K562 (cell line): ENCODE measurements around the gene TARS3. TPM values are rescaled to one million over a fixed set of nuclear protein-coding genes. Genes with fewer than 3 reads are reported as not detected.

ENCODE experiments used
- ATAC-seq: fragments of 200-7000 bp; cut with Tn5 transposase; 3 replicates; pipeline ENCODE4 v1.9.1; 2020; ENCODE audit warnings: moderate library complexity
- BruUV-seq: library from RNA; stranded (reverse); fragments of 400-500 nt; replicated peaks from 2 replicates; lab custom pipeline; 2021; lab: Mats Ljungman, UMichigan
- CTCF ChIA-PET: fragments of 300-600 bp; formaldehyde crosslinking; extraction: SDS; loops from one replicate; lab custom pipeline; 2021; ENCODE audit warnings: low intra/inter-chr PET ratio; lab: Yijun Ruan, JAX
- POLR2A ChIA-PET: fragments of 300-600, 350-650 bp; sonication (Branson Sonifier 250); formaldehyde crosslinking; extraction: SDS; loops from one replicate; lab custom pipeline; 2021; ENCODE audit warnings: antibody characterized with exemption, inconsistent platforms; lab: Yijun Ruan, JAX
- DNase-seq, 4 experiments: peaks; one replicate each; pipeline versions ENCODE4 v3.0.0 to v3.0.0-alpha.2; 2011 to 2018; ENCODE audit warnings: low spot score in 3 of 4, mixed read lengths in 3 of 4; ENCODE audit errors: extremely low read depth in 1 of 4
- FAIRE-seq: peaks from 2 replicates; lab custom pipeline; 2011; peaks lifted over from hg19 to GRCh38; lab: Jason Lieb, UNC
- H2AFZ ChIP-seq: 2 replicates; pipeline ENCODE4 v1.6.0; 2011; ENCODE audit warnings: low read depth, low read length, control low read depth, inconsistent platforms
- H3K27ac ChIP-seq: fragments of 200-600 bp; 3 replicates; pipeline ENCODE4 v1.8.0; 2011; ENCODE audit warnings: low read depth, mild to moderate bottlenecking, control low read depth, inconsistent platforms, low read length, moderate library complexity, mixed read lengths; ENCODE audit errors: extremely low read depth
- H3K27me3 ChIP-seq, 2 experiments: fragments of 300-600 bp in 1 of 2; 2 replicates in 1 of 2; 3 replicates in 1 of 2; pipeline versions ENCODE4 v1.6.0 to v1.8.0; 2011; ENCODE audit warnings: inconsistent platforms in 2 of 2, low read length in 2 of 2, mild to moderate bottlenecking in 1 of 2, mixed read lengths in 1 of 2, moderate library complexity in 1 of 2; ENCODE audit not compliant: control insufficient read depth in 2 of 2, insufficient read depth in 2 of 2
- H3K36me3 ChIP-seq: fragments of 300-600 bp; 3 replicates; pipeline ENCODE4 v1.8.0; 2011; ENCODE audit warnings: mild to moderate bottlenecking, low read length, inconsistent platforms; ENCODE audit not compliant: control insufficient read depth, insufficient read depth
- H3K4me1 ChIP-seq, 2 experiments: fragments of 200-600 bp in 1 of 2; replicated peaks in 1 of 2; 2 replicates in 1 of 2; 3 replicates in 1 of 2; pipeline versions ENCODE4 v1.5.1 to v1.8.0; 2011; ENCODE audit warnings: inconsistent platforms in 2 of 2, low read length in 2 of 2, mild to moderate bottlenecking in 1 of 2, mixed read lengths in 1 of 2, moderate library complexity in 1 of 2; ENCODE audit not compliant: control insufficient read depth in 2 of 2, insufficient read depth in 2 of 2
- H3K4me2 ChIP-seq: 2 replicates; pipeline ENCODE4 v1.6.1; 2011; ENCODE audit warnings: low read length, control low read depth, inconsistent platforms, mixed read lengths; ENCODE audit not compliant: insufficient read depth
- H3K4me3 ChIP-seq: fragments of 200-600 bp; sonication (generic), shearing (Covaris generic); 2 replicates; pipeline ENCODE4 v1.5.1; 2016; ENCODE audit warnings: control low read depth, inconsistent platforms
- H3K79me2 ChIP-seq: fragments of 200-600 bp; 3 replicates; pipeline ENCODE4 v1.8.0; 2011; ENCODE audit warnings: low read length, inconsistent platforms; ENCODE audit not compliant: control insufficient read depth, insufficient read depth
- H3K9ac ChIP-seq, 2 experiments: 2 replicates each; pipeline versions ENCODE4 v1.6.0 to v1.6.1; 2011; ENCODE audit warnings: low read depth in 2 of 2, low read length in 2 of 2, control low read depth in 1 of 2, inconsistent platforms in 1 of 2, mild to moderate bottlenecking in 1 of 2, mixed read lengths in 1 of 2; ENCODE audit not compliant: insufficient read depth in 1 of 2
- H3K9me1 ChIP-seq: one replicate; pipeline ENCODE4 v1.6.0; 2011; ENCODE audit warnings: inconsistent platforms, mild to moderate bottlenecking, low read length, moderate library complexity; ENCODE audit not compliant: control insufficient read depth, insufficient read depth
- H3K9me3 ChIP-seq: replicated peaks from 2 replicates; pipeline ENCODE4 v1.5.1; 2011; ENCODE audit warnings: low read depth, low read length, inconsistent platforms; ENCODE audit not compliant: control insufficient read depth, insufficient read depth
- H4K20me1 ChIP-seq: replicated peaks from 2 replicates; pipeline ENCODE4 v1.6.1; 2011; ENCODE audit warnings: low read length, inconsistent platforms, mixed read lengths; ENCODE audit not compliant: control insufficient read depth, insufficient read depth
- PHB2 ChIP-seq: fragments of 450-650 bp; IDR thresholded peaks from 2 replicates; pipeline ENCODE4 v1.6.1; 2017; ENCODE audit warnings: low read depth
- ZNF609 ChIP-seq: sonication (generic); formaldehyde crosslinking; IDR thresholded peaks from 2 replicates; pipeline ENCODE4 v1.8.1; 2023; ENCODE audit warnings: missing genetic modification reagents, mild to moderate bottlenecking, borderline replicate concordance
- WGBS: fragments of 100-300 bp; shearing (Covaris generic); methylation state at CpG from one replicate; pipeline ENCODE4 v1.1.6; 2016; ENCODE audit warnings: low coverage, mixed read lengths; ENCODE audit not compliant: insufficient coverage; ENCODE audit errors: missing lambda C conversion rate; 5-methylcytosine and 5-hydroxymethylcytosine counted together
- in situ Hi-C: fragments of 300-500 bp; cut with MboI; formaldehyde crosslinking; loops from 4 replicates; pipeline ENCODE4 v1.15.0; 2018; ENCODE audit warnings: inconsistent platforms, mixed read lengths
- intact Hi-C: fragments of 100-400 bp; cut with micrococcal nuclease; formaldehyde crosslinking; loops from 2 replicates; pipeline ENCODE4 v1.14.2; 2022
- polyA plus RNA-seq, 8 experiments: library from polyadenylated mRNA; depleted of rRNA in 4 of 8; stranded (reverse) in 5 of 8; unstranded in 3 of 8; fragments of >200 nt; fragmentation: Nextera tagmentation in 2 of 8; fragmentation: Illumina TruSeq in 1 of 8; extraction: Ambion mirVana in 2 of 8; extraction: Trizol in 1 of 8; gene quantifications; 2 replicates each; pipeline versions ENCODE4 v1.2.1 to v1.2.3, GENCODE V29; 2011 to 2014; ENCODE audit warnings: inconsistent platforms in 1 of 8, missing spikeins in 1 of 8
- total RNA-seq, 7 experiments: library from RNA; depleted of rRNA in 6 of 7; stranded (reverse); fragments of >200 nt in 6 of 7; fragmentation: Illumina TruSeq in 2 of 7; extraction: Trizol in 2 of 7; gene quantifications; 2 replicates each; pipeline versions ENCODE4 v1.2.1 to v1.2.3, GENCODE V29; 2011 to 2021; ENCODE audit warnings: low replicate concordance in 1 of 7
- TF ChIP-seq, protein P1 (sequence below): fragments of 450-650 bp; IDR thresholded peaks from 2 replicates; pipeline ENCODE4 v1.6.1; 2016; ENCODE audit warnings: low read depth
- TF ChIP-seq, protein P2 (sequence below): IDR thresholded peaks from 2 replicates; pipeline ENCODE4 v1.6.1; 2012; ENCODE audit warnings: low read depth, low read length, improper control_type of control experiment, borderline replicate concordance

Gene TARS3
- total and polyA plus RNA-seq, 9 of the 15 experiments (the other 6 are each of a cell fraction or from before 2014, with no cell fraction given), result 2.1 to 14.7 (median 9.8) TPM

GRCh38 chr15:101773496-101774100, 49.3 kb upstream of the TARS3 start (continued):
- TF ChIP-seq ZNF609 (CRISPR knock-in tag) (no peak), PHB2 (no peak)

DNA sequence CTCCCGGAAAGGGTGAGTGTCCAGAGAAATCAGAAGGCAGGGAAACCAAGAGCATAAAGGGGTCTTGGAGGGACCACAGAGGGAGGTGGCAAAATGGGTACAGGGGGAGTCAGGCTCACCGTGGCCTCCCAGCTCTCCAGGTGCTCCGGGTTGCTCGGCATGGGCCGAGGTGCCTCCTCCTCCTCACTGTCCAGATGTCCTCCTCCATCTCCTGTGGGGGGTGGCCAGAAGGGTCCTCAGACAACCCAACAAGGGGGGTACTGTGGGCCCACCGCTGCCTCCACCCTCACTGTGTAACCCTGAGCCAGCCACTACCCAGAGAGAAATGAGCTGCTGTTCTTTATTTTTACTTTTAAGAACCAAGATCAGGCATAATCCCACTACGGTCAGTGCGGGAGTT, 48.6 kb upstream of the TARS3 start:
- no peak for FAIRE-seq
- Histone ChIP-seq H3K4me3 (no peak overlapping the region), H3K36me3 (no peaks in the 10 kb centered on the region), H3K9ac (no peak overlapping the region), H3K27ac (no peak overlapping the region), H3K4me2 (no peak overlapping the region), H3K27me3 (peaks cover 10 to 47% of the 10 kb centered on the region in 2 experiments; a peak in 3 of 5 replicates), H3K9me3 (no peaks in the 10 kb centered on the region), H3K79me2 (no peaks in the 10 kb centered on the region), H2AFZ (no peak overlapping the region), H4K20me1 (no peaks in the 10 kb centered on the region), H3K9me1 (no peaks in the 10 kb centered on the region), H3K4me1 (0 out of 5 replicates have a peak, but pooled peaks cover 0 to 4% of the 10 kb centered on the region in 2 experiments)
- ChIA-PET CTCF (no interaction called here), POLR2A (interaction anchor here (0.6 kb wide), 2 partner anchors 52 to 1136 kb away, joined by 3 read pairs; no protein-coding TSS in a partner anchor)
- intact Hi-C loops, result loop anchor here (5.0 kb wide), 1 partner anchor 121 kb away; the partner anchor contains the start of gene TM2D3
- no peak for ATAC-seq
- BruUV-seq, result no TSS peak
- no peak for DNase-seq
- 15% methylated on average over 8 of the region's 8 CpGs for WGBS
- in situ Hi-C loops, result no loop called here
- TF ChIP-seq, protein P1, sequence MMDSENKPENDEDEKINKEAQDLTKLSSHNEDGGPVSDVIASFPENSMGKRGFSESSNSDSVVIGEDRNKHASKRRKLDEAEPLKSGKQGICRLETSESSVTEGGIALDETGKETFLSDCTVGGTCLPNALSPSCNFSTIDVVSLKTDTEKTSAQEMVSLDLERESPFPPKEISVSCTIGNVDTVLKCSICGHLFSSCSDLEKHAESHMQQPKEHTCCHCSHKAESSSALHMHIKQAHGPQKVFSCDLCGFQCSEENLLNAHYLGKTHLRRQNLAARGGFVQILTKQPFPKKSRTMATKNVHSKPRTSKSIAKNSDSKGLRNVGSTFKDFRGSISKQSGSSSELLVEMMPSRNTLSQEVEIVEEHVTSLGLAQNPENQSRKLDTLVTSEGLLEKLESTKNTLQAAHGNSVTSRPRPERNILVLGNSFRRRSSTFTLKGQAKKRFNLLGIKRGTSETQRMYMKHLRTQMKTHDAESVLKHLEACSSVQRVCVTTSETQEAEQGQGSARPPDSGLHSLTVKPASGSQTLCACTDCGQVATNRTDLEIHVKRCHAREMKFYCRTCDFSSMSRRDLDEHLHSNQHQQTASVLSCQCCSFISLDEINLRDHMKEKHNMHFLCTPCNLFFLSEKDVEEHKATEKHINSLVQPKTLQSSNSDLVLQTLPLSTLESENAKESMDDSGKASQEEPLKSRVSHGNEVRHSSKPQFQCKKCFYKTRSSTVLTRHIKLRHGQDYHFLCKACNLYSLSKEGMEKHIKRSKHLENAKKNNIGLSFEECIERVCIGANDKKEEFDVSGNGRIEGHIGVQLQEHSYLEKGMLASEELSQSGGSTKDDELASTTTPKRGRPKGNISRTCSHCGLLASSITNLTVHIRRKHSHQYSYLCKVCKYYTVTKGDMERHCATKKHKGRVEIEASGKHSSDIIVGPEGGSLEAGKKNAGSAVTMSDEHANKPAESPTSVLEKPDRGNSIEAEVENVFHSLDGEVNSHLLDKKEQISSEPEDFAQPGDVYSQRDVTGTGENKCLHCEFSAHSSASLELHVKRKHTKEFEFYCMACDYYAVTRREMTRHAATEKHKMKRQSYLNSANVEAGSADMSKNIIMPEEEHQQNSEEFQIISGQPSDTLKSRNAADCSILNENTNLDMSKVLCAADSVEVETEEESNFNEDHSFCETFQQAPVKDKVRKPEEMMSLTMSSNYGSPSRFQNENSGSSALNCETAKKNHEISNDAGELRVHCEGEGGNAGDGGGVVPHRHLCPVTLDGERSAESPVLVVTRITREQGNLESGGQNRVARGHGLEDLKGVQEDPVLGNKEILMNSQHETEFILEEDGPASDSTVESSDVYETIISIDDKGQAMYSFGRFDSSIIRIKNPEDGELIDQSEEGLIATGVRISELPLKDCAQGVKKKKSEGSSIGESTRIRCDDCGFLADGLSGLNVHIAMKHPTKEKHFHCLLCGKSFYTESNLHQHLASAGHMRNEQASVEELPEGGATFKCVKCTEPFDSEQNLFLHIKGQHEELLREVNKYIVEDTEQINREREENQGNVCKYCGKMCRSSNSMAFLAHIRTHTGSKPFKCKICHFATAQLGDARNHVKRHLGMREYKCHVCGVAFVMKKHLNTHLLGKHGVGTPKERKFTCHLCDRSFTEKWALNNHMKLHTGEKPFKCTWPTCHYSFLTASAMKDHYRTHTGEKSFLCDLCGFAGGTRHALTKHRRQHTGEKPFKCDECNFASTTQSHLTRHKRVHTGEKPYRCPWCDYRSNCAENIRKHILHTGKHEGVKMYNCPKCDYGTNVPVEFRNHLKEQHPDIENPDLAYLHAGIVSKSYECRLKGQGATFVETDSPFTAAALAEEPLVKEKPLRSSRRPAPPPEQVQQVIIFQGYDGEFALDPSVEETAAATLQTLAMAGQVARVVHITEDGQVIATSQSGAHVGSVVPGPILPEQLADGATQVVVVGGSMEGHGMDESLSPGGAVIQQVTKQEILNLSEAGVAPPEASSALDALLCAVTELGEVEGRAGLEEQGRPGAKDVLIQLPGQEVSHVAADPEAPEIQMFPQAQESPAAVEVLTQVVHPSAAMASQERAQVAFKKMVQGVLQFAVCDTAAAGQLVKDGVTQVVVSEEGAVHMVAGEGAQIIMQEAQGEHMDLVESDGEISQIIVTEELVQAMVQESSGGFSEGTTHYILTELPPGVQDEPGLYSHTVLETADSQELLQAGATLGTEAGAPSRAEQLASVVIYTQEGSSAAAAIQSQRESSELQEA, result no peak
- TF ChIP-seq, protein P2, sequence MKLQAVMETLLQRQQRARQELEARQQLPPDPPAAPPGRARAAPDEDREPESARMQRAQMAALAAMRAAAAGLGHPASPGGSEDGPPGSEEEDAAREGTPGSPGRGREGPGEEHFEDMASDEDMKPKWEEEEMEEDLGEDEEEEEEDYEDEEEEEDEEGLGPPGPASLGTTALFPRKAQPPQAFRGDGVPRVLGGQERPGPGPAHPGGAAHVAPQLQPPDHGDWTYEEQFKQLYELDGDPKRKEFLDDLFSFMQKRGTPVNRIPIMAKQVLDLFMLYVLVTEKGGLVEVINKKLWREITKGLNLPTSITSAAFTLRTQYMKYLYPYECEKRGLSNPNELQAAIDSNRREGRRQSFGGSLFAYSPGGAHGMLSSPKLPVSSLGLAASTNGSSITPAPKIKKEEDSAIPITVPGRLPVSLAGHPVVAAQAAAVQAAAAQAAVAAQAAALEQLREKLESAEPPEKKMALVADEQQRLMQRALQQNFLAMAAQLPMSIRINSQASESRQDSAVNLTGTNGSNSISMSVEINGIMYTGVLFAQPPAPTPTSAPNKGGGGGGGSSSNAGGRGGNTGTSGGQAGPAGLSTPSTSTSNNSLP, result no peak
